RCC 7860 (cell line): ENCODE measurements around the gene FAM53A.
A peak's percentile ranks its signal among the peaks of the same experiment; 100 is the strongest.

Experiments
- DNase-seq: peaks from one replicate; pipeline ENCODE4 v3.0.0-alpha.2; 2015; ENCODE audit warnings: low spot score
- FAIRE-seq: peaks from 2 replicates; lab custom pipeline; 2012; peaks lifted over from hg19 to GRCh38; lab: Jason Lieb, UNC

Gene FAM53A

GRCh38 chr4:1683736-1684505, at the start of gene FAM53A:
TSS of gene FAM53A (minus strand) at chr4:1684313. CDS start at chr4:1668741, 15,572 bp downstream.
- FAIRE-seq = no peak
- DNase-seq = no peak

DNA sequence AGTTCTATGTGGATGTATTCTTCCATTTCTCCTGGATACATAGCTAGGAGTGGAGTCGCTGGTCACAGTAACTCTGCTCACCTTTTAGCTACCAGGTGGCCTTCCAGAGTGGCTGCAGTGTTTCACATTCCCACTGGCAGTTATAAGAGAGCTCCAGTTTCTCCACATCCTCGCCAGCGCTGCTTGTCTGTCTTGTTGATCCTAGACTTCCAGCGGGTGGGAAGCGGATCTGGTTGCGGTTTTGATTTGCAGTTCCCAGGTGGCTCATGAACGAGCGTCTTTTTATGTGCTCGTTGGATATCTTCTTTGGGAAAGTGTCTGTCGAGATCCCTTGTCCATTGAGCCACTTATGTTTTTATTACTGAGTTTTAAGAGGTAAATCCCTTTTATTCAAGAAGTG, 48.8 kb upstream of the FAM53A start:
- no peak for FAIRE-seq

DNA sequence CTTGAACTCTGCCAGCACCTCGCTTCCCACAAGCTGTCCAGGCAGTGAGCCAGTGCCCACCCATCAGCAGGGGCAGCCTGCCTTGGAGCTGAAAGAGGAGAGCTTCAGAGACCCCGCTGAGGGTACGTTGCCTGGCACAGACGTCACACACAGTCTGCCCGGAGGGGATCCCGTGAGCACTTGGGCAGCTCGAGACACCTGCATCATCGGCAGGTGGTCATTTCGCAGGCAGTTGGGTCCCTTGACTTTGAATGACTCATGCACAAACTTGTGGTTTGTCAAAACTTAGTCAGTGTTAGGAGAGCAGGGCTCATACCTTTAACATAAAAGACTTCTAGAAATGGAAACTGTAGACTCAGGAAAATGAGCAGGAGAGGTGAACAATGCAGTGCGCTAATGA, 47.1 kb upstream of the FAM53A start:
- DNase-seq (peak; percentile 73), FAIRE-seq (peak; percentile 84)

More for the DNA sequence above, 48.8 kb upstream of the FAM53A start:
- no peak for DNase-seq

GRCh38 chr4:1730532-1731135, 46.5 kb upstream of the FAM53A start:
- DNase-seq (no peak), FAIRE-seq (no peak)

GRCh38 chr4:1728061-1728980, 44.2 kb upstream of the FAM53A start:
- DNase-seq = no peak
- FAIRE-seq = no peak

DNA sequence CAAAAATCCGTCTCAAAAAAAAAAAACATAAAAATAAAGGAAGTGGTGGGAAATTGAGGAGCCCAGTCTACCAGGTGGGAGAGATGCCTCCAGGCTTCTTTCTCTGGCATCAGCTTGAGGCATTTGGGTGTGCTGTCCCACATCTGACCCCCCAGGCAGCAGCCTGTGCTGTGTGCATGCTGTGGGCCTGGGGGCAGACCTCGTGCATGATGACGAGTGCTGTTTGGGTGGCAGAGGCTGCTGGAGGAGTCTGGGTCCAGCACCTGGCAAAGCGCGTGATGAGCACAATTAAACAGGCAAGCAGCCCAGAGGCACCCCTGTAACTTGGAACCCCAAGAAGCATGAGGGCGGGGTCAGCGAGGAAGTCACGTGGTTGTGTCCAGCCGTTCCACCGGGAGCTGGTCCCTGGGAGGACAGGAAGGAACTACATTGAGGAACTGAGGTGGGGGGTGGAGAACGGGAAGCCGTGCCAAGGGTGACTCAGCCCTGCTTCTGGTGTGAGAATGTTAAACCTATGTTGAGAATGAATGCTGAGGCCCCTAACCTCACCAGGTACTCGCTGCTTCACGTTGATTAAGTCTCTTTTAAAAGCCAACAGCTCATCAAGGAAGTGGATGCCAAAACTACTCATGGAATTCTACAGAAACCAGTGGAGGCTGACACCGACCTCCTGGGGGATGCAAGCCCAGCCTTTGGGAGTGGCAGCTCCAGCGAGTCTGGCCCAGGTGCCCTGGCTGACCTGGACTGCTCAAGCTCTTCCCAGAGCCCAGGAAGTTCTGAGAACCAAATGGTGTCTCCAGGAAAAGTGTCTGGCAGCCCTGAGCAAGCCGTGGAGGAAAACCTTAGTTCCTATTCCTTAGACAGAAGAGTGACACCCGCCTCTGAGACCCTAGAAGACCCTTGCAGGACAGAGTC, 43.3 kb upstream of the FAM53A start:
- DNase-seq (peak; percentile 92), FAIRE-seq (peak; percentile 91)

- DNase-seq (peak; percentile 73), FAIRE-seq (peak; percentile 67)
Observed at GRCh38 chr4:1726146-1726934, 42.2 kb upstream of the FAM53A start.

DNA sequence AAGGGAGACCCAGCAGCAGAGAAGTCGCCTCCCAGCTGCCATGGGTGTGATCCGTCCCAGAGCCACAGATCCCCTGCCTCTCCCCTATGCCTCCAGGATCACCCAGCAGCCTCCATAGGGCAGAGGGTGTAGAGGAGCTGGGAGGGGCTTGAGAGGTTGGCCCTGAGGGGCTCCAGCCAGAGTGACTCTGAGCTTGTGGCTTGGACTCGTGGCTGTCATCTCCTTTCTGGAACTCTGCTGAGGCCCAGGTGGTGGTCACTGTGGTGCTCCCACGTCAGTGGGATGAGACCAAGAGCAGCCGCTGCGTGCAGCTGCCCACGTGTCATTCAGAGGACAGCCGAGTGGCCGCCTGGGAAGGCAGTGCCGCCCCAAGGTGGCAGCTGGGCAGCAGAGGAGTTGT, 41.4 kb upstream of the FAM53A start:
- FAIRE-seq (no peak), DNase-seq (no peak)

- no peak for DNase-seq
- no peak for FAIRE-seq
Observed at GRCh38 chr4:1723131-1723801, 39.2 kb upstream of the FAM53A start.

- FAIRE-seq (no peak), DNase-seq (peak; percentile 21)
Observed at GRCh38 chr4:1722551-1723118, 38.5 kb upstream of the FAM53A start.

GRCh38 chr4:1721666-1722550, 37.8 kb upstream of the FAM53A start:
- FAIRE-seq (no peak), DNase-seq (no peak)

GRCh38 chr4:1721003-1721665, 37.0 kb upstream of the FAM53A start, which contains the start of the genes TACC3 and TMEM129:
TSS of gene TACC3 (plus strand) at chr4:1721521. CDS start at chr4:1723422, 1,901 bp downstream.
TSS of gene TMEM129 (minus strand) at chr4:1721323. CDS start at chr4:1720837, 486 bp downstream.
- DNase-seq = peak; percentile 88
- no peak for FAIRE-seq

- DNase-seq = peak; percentile 20
Observed at GRCh38 chr4:1720163-1720983, 36.3 kb upstream of the FAM53A start.

GRCh38 chr4:1718095-1718850, 34.2 kb upstream of the FAM53A start:
- DNase-seq (no peak), FAIRE-seq (no peak)

More at GRCh38 chr4:1720163-1720983, 36.3 kb upstream of the FAM53A start:
- FAIRE-seq = no peak
